Measurements from ENCODE around the gene FAM174B.

- TF ChIP-seq CTCF (IDR thresholded peaks at IDR 0.05; ENCODE audit: low read depth, low read length, missing input control): no peak
- TF ChIP-seq RAD21 (IDR thresholded peaks at IDR 0.05): no peak
- TF ChIP-seq MAX (IDR thresholded peaks at IDR 0.05): no peak
Observed at GRCh38 chr15:92584105-92584504, 71.5 kb downstream of the FAM174B start.

Measured in liver (tissue), 3 donors.